ENCODE results near the gene RNF223.
"Not testable (repeated sequence)": the region's sequence is repeated elsewhere in the genome, so short reads cannot be mapped to it uniquely, and the experiment has no call there.

Gene RNF223

DNA sequence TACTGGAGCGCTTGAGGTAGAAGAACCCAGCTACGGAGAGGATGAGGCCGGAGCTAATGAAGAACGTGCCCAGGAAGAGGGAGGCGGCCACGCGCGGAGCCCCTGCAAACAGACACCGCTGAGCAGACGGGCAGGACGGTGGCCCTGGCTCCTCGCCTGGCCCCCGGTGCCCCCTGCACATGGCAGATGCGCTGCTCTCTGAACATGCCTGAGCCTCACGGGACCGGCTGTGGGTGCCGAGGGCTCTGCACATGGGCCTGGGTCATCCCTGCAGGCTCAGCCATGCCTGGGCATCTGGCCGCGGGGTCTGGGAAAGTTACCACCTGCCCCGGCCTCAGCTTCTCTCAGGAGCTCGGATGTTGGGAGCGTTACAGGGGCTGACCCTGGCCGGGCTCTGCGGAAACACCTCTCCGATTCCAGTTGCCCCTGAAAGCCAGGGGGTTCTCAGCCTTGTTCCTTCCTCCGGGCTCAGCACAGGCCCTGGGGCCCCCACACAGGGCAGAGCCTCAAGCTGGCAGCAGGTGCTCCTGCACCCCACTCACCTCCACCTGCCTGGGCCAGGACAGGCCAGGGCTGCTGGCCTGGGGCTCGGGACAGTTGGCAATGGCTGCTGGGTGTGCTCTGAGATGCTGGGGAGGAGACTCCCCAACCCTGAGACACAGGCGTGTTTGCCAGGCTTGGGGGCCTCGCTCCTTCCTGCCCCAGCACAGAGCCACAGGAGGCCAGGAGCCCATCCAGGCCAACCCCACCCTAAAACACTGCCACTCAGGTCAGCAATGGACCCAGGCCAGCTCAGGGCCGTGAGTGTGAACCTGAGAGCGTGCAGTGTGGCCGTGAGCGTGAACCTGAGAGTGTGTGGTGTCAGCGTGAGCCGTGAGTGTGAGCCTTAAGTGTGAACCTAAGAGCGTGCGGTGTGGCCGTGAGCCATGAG lies 12.1 kb upstream of the RNF223 start:
- DNase-seq, result no peak

DNA sequence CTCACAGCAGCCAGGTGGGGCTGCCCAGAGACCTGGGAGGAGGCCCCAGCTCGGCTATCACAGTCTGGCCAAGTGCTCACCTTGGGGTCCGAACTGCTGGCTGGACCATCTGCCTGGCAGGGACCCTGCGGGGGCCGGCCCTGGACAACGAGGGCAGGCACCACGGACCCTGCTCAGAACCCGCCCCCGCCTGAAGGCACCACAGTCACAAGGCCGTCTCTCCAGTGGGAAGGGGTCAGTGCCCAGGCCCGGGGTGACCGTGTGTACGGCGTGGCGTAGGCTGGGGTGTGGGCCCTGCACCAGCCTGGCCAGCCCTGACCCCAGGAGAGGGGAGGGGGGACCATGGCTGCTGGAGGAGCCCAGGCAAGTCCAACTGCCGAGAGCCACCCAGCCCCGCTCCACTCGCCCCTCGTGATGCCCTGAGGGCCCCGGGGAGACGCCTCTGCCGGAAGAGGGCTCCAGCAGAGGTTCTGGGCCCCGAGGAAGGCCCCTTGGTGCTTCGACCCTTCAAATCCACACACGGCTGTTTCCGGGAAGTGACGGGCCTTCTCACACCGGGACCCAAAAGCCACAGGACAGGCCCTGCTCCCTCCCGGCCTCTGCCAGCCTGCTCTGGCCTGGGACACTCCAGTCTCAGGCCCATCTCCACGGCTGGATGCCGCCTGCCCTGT lies 11.2 kb upstream of the RNF223 start:
- DNase-seq, result no peak

DNA sequence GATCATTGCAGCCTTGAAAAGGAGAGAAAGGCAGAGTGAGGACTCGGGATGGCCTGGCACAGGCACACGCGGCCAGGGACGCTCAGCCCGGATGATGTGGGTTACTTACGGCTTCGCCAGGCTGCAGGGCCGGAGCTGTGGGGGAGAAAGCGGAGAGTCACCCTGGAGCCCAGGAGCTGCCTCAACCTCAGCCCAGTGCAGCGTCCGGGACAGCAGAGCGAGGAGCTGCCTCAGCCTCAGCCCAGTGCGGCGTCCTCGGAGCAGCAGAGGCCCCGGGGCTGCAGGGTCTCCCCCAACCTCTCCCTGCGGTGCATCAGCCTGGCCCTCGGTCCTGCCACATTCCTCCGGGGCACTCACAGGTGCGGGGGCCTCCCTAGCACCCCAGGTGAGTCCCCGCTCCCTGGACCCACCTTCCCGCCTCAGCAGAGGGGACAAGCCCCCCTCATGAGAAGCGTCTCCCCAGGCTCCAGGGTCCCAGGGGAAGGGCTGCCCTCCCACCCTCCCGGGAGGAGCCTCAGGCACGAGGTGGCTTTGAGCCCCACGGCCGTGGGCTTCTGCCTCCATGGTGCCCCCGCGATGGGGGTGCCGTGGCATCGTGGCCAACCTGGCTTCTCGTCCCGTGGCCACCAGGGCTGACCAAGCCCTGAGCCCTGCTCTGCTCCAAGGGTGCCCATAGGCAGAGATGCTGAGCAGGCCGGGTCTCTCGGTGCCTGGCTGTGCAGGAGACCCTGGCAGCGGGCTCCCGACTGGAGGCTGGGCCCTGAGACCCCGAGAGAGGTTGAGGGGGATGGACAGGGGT lies 10.5 kb upstream of the RNF223 start:
- DNase-seq, result no peak

DNA sequence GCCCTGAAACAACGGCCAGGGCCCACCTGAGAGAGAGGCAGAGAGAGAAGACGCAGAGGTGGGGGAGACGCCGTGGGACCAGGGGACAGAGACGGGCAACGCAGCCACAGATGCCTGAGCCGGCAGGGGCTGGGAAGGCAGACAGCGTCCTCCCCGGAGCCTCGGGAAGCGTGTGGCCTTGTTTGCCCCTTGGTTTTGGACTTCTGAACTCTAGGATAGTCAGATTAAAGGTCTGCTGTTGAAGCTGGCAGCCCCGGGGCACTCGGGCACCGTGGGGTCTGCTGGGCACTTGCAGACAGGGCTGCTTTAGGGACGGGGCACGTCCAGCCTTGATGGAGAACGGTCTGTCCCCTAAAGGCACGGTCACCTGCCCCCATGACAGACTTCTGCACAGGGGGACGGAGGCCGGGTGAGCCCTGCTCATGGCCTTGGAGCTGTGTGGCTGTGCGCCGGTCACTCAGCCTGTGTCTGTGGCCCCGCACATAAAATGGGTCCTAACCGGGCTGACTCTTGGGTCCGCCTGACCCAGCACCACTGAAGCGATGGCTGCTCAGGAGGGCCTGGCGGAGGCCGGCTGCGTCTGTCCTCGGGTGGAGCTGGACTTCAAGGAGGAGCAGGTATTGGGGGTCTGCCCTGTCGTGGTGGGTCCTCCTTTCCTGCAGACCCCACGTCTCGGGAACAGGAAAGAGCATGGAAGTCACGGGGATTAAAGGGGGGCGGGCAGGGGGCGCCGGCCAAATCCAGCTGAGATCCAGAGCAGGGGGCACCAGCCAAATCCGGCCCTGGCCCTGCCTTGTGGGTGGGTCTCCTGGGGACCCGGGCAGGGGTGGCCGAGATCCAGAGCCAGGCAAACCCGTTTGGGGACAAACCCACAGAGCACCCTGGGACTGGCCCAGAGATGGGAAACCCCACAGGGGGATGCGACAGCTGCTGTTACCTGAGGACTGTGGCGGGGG lies 9.6 kb upstream of the RNF223 start:
- DNase-seq, result no peak

DNA sequence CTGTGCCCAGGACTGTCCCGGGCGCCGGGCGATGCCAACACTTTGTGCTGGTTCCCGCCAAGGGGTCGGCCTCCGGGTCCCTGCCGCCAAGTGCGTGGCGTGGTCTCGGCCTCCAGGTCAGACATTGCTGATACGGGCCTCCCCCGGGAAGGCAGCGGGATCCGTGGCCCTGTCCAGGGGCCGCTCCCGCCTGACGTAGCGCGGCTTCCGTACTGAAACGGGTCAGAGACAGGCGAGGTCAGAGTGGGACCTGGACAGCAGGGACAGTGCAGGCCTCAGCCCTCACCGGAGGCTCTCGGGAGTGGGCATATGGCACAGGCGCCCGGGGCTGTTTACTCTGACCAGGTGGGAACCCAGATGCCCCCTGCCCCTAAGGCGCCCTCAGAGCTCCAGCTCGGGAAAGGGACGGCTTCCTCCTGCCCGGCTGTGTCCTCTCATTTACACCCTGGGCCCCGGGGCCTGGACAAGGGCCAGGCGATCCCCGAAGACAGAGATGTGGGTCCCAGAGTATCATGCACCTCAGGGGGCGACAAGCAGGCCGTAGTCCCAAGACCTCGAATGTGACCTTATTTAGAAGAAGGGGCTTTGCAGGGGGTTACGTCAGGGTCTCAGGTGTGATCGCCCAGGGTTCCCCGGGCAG lies 8.8 kb upstream of the RNF223 start:
- DNase-seq, result no peak

DNA sequence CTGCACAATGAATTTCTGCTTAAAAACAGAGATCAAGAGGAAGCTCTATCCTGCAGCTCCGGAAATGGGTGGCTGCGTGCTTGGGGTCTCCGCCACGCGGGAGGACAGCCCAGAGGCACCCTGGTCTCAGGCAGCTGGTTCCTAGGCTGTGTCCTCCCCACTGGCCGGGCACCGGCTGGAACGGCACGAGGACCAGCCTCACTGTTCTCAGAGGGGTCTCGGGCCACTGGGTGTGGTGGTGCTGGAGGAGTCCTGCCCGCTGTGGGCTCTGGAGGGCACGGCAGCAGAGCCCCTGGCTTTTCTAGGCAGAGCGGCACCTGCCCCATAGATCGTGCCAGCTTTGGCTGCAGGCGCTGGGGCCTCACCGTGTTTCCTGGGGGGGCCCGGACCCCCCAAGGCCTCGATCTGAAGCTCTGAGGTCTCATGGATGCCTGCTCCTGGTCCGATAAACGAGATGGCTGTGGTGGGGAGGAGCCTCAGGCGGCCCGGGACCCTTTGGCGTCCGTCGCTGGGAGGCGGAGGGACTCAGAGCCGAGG lies 8.2 kb upstream of the RNF223 start:
- DNase-seq, result no peak

DNA sequence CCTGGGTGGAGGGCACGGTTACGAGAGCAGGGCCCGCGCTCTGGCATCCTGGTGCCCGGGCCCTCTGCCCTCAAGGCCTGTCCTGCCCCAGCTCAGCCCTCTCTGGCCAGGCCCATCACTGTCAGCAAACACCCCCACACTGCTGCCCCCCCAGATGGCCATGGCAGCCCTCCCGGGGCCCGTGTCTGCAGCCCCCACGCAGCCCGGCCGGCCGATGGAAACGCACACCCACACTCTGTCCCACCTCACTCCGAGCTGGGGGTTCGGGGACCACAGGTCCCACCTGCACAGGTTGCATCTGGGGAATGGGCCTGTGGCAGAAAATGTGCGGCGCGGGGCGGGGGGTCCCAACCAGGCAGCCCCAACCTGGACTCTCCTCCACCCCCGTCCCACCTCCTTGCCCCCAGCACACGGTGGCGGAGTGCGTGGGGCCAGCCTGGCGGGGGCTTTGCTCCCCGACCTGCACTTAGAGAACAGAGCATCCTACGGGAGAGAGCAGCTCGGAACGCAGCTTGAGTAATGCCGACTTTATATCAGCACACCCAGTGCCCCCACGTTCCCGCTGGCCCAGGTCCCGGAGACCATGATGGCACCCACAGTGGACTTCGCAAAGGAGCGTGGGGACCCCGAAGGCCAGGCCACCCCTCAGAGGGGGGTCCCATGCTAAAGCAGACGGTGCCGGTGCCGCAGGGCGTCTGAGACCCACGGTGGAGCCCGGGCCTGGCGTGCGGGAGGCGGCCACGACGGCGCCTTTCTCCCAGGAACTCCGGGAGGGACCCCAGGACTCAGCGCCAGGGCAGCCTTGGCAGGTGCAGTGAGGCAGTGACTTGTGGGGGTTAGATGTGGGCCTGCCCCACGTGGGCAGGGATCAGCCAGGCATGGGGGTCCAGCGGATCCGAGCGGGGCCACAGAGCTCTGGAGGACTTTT lies 7.5 kb upstream of the RNF223 start:
- no peak for DNase-seq

- DNase-seq, result no peak
Observed at GRCh38 chr1:1080951-1081310, 6.8 kb upstream of the RNF223 start.

- no peak for DNase-seq
Observed at GRCh38 chr1:1080122-1080757, 6.1 kb upstream of the RNF223 start.

DNA sequence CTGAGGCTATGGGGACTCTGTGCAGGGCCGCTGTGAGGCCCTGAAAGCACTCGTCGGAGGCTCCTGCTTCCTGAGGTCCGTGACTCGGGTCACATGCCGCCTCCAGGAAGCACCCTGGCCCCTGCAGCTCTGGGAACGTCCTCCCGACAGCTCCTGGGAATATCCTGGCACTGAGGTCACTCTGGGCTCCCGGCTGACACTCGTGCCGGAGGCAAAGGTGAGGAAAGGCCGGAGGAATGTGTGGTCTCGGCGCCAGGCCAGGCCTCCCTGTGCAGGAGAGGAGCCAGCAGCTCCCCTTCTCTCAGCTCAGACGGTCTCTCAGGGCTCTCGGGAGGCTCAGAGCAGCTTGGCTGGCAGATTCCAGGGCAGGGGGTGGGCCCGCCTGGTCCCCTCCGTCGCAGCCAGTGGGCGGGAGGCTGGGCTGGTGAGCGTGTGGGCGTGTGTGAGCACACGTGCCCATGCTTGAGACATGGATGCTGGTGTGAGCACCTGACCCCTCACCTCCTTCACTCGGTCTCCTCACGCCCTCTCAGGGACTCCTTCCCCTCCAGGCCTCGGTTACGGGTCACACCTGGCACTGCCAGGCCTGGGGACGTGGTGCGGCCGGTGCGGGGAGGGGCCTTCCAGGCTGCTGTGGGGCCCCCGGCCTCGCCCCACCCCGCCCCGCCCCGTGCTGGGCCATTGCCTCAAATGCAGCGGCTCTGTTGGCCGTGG lies 5.5 kb upstream of the RNF223 start:
- DNase-seq, result no peak

- DNase-seq, result not testable (repeated sequence)
Observed at GRCh38 chr1:1077396-1077795, 3.3 kb upstream of the RNF223 start.

DNA sequence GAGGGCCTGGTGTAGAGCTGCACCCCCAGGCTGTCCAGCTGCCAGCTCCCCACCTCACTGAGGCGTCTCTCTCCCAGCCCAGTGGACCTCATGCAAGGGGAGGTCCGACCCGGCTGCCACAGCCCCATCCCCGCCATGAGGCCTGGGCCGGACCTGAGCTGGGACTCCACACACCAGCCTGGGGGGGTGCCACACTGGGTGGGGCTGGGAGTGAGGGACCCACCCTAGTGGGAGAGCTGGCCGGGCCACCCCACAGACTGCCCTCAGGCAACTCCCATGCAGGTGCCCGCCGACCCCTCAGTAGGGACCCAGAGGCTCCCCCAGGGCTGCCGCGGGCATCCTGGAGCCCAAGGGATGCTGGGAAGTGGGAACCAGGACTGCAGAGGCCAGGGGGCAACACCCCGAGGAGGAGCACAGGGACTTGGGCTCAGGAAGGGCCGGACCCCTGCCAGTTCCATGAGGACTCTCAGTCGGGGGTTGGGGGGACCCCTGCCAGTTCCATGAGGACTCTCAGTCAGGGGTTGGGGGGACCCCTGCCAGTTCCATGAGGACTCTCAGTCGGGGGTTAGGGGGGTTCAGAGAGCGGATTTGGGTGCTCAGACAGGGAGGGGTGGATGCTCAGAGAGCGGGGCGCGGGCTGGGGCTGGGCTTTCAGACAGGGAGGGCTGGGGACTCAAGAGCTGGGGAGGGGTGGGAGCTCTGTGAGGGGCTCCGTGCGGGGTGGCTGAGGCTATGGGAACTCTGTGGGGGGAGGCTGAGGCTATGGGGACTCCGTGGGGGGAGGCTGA lies 1.2 kb upstream of the RNF223 start:
- no peak for DNase-seq

DNA sequence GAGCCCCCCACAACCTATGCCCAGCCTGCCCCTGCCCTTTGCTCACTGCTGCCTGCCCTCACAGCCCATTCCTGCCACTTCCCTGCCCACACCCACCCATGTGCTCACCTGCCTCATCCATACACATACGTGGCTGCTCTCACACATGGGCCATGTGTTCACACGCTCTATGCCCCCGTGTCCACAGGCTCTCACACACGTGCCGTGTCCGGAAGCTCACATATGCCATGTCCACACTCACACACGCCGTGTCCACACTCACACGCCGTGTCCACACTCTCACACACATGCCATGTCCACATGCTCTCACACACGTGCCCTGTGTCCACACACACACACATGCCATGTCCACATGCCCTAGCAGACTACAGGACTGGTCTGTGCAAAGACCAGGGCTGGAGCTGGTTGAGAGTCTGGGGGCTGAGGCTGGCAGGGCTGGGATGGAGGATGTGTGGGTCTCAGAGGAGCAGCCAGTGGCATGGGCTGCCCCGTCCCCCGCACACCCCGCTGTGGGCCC lies 583 bp upstream of the RNF223 start:
- DNase-seq, result no peak

GRCh38 chr1:1072849-1073742 lies 1.0 kb downstream of the RNF223 start:
- DNase-seq, result no peak

- no peak for DNase-seq
Observed at GRCh38 chr1:1072299-1072848, 1.7 kb downstream of the RNF223 start.

DNA sequence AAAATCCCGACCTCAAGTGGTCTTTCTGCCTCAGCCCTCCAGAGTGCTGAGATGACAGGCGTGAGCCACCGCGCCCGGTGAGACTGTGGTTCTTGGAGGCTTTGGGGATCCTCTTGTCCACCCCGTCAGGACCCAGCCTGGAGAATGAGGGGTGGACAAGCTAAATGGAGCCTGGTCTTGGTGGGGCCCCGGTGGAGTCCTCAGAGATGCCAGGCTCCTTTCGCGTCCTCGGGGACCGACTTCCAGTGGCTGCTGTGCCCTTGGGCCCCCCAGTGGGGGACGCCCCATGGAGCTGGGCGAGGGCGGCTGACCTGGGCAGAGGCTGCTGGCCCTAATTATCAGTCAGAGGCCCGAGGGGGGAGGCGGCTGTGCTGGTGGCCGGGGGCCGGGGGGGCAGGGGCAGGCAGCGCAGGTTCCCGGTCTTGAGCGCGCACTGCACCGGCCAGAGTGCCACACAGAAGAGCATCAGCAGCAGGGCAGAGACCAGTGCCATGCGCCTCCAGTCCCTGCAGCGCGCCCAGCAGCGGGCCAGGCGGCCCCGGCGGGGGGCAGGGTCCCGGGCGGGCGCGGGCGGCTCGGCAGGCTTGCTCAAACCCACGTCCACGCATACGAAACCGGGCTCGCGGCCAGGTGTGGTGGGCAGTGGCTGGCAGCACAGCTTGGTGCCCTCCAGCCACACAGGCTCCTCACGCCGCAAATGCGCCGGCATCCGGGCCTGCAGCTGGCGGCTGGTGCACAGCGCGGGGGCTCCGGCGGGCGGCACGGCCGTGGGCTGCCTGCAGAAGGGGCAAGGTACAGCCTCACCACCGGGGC lies 2.4 kb downstream of the RNF223 start:
- DNase-seq, result no peak

All from NCI-H187 treated with DMSO at 0.1 percent for 48 hours (cell line).